Astrocyte (in vitro differentiated cells and primary cell): ENCODE measurements around the gene MICU2. TPM values are rescaled to one million over a fixed set of nuclear protein-coding genes. Genes with fewer than 3 reads are reported as not detected.

Experiments used
- DNase-seq: peaks from one replicate; pipeline ENCODE4 v3.0.0-alpha.2; 2010; ENCODE audit warnings: low read depth
- FAIRE-seq: peaks from 2 replicates; lab custom pipeline; 2011; peaks lifted over from hg19 to GRCh38; lab: Jason Lieb, UNC
- H2AFZ ChIP-seq: 2 replicates; pipeline ENCODE4 v1.6.0; 2012; ENCODE audit warnings: low read depth, low read length, inconsistent platforms
- H3K27ac ChIP-seq: 2 replicates; pipeline ENCODE4 v1.5.1; 2011; ENCODE audit warnings: low read depth, low read length, inconsistent platforms
- H3K27me3 ChIP-seq: 2 replicates; pipeline ENCODE4 v1.6.0; 2011; ENCODE audit warnings: low read length, inconsistent platforms; ENCODE audit not compliant: insufficient read depth
- H3K36me3 ChIP-seq: 2 replicates; pipeline ENCODE4 v1.5.1; 2011; ENCODE audit warnings: low read length, inconsistent platforms; ENCODE audit not compliant: insufficient read depth
- H3K4me1 ChIP-seq: 2 replicates; pipeline ENCODE4 v1.5.1; 2011; ENCODE audit warnings: low read length, inconsistent platforms; ENCODE audit not compliant: insufficient read depth
- H3K4me2 ChIP-seq: 2 replicates; pipeline ENCODE4 v1.6.0; 2012; ENCODE audit warnings: low read length, inconsistent platforms
- H3K4me3 ChIP-seq: 2 replicates; pipeline ENCODE4 v1.5.1; 2011; ENCODE audit warnings: low read depth, mild to moderate bottlenecking, low read length, inconsistent platforms; ENCODE audit not compliant: insufficient read depth
- H3K79me2 ChIP-seq: 2 replicates; pipeline ENCODE4 v1.6.0; 2012; ENCODE audit warnings: mild to moderate bottlenecking, low read length, inconsistent platforms; ENCODE audit not compliant: insufficient read depth
- H3K9ac ChIP-seq: 2 replicates; pipeline ENCODE4 v1.6.0; 2012; ENCODE audit warnings: mild to moderate bottlenecking, low read length, inconsistent platforms
- H3K9me3 ChIP-seq: 2 replicates; pipeline ENCODE4 v1.5.1; 2012; ENCODE audit warnings: low read depth, mild to moderate bottlenecking, low read length, inconsistent platforms; ENCODE audit not compliant: insufficient read depth
- H4K20me1 ChIP-seq: 2 replicates; pipeline ENCODE4 v1.6.0; 2012; ENCODE audit warnings: low read length, inconsistent platforms; ENCODE audit not compliant: insufficient read depth
- H3K27ac Mint-ChIP-seq: one replicate; pipeline ENCODE4 v1.8.0; 2021; ENCODE audit warnings: mild to moderate bottlenecking, mixed read lengths; ENCODE audit not compliant: unreplicated experiment
- H3K27me3 Mint-ChIP-seq: one replicate; pipeline ENCODE4 v1.8.0; 2021; ENCODE audit warnings: low read depth, mixed read lengths; ENCODE audit not compliant: unreplicated experiment
- H3K36me3 Mint-ChIP-seq: one replicate; pipeline ENCODE4 v1.8.0; 2021; ENCODE audit warnings: low read depth, mixed read lengths; ENCODE audit not compliant: unreplicated experiment
- H3K4me1 Mint-ChIP-seq: one replicate; pipeline ENCODE4 v1.8.0; 2021; ENCODE audit warnings: low read depth, mixed read lengths; ENCODE audit not compliant: unreplicated experiment
- H3K4me3 Mint-ChIP-seq: one replicate; pipeline ENCODE4 v1.8.0; 2021; ENCODE audit warnings: mild to moderate bottlenecking, moderate library complexity, mixed read lengths; ENCODE audit not compliant: unreplicated experiment
- H3K9me3 Mint-ChIP-seq: one replicate; pipeline ENCODE4 v1.8.0; 2021; ENCODE audit warnings: mild to moderate bottlenecking, mixed read lengths; ENCODE audit not compliant: unreplicated experiment
- EZH2 ChIP-seq: IDR thresholded peaks from 2 replicates; pipeline ENCODE4 v1.6.1; 2012; ENCODE audit warnings: mild to moderate bottlenecking, low read length, inconsistent platforms; ENCODE audit not compliant: insufficient read depth
- total RNA-seq: library from RNA; stranded (reverse); gene quantifications from 2 replicates; pipeline ENCODE4 v1.2.1, GENCODE V29; 2021
- TF ChIP-seq, protein P1 (sequence below): IDR thresholded peaks from 2 replicates; pipeline ENCODE4 v1.5.1; 2011; ENCODE audit warnings: low read depth, mild to moderate bottlenecking, inconsistent platforms, low read length, moderate library complexity; ENCODE audit not compliant: insufficient read depth

The MICU2 gene
- total RNA-seq, 1 donor from 2014 or later: 31.8 TPM

DNA sequence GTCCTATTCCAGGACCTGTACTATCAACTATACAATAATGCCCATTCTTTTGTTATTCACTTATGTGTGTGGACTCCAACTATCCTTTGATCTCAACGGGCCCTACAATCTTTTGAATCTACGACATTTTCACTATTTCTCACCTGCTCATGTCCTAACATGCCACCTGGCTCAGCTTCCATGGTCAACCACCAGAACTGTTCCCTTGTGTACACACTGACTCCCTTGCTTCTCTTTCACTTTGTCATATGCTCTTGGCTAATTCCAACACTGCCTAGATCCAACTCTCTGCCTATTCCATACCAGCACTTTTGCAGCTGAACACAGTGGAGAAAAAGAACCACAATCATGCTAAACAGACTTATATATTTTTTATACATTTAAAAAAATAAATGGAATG lies 53.1 kb downstream of the MICU2 start:
- H3K9ac ChIP-seq: no peak overlapping the region
- peaks cover 5% of the 10 kb centered on the region for H4K20me1 ChIP-seq
- no peaks in the 10 kb centered on the region for H3K4me1 ChIP-seq
- no peak for TF ChIP-seq EZH2
- TF ChIP-seq, protein P1, sequence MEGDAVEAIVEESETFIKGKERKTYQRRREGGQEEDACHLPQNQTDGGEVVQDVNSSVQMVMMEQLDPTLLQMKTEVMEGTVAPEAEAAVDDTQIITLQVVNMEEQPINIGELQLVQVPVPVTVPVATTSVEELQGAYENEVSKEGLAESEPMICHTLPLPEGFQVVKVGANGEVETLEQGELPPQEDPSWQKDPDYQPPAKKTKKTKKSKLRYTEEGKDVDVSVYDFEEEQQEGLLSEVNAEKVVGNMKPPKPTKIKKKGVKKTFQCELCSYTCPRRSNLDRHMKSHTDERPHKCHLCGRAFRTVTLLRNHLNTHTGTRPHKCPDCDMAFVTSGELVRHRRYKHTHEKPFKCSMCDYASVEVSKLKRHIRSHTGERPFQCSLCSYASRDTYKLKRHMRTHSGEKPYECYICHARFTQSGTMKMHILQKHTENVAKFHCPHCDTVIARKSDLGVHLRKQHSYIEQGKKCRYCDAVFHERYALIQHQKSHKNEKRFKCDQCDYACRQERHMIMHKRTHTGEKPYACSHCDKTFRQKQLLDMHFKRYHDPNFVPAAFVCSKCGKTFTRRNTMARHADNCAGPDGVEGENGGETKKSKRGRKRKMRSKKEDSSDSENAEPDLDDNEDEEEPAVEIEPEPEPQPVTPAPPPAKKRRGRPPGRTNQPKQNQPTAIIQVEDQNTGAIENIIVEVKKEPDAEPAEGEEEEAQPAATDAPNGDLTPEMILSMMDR: no peak
- H3K9me3 Mint-ChIP-seq: peaks cover 6% of the 10 kb centered on the region
- H3K36me3 Mint-ChIP-seq: peaks cover 4% of the 10 kb centered on the region
- no peak overlapping the region for H3K27ac Mint-ChIP-seq
- no peaks in the 10 kb centered on the region for H3K27me3 Mint-ChIP-seq
- no peaks in the 10 kb centered on the region for H3K9me3 ChIP-seq
- no peak overlapping the region for H3K27ac ChIP-seq
- DNase-seq: no peak
- H3K79me2 ChIP-seq: peaks cover 5% of the 10 kb centered on the region
- no peak overlapping the region for H3K4me3 Mint-ChIP-seq
- peaks cover 2% of the 10 kb centered on the region for H3K36me3 ChIP-seq
- no peak overlapping the region for H2AFZ ChIP-seq
- H3K4me2 ChIP-seq: no peak overlapping the region
- H3K27me3 ChIP-seq: no peaks in the 10 kb centered on the region
- no peak overlapping the region for H3K4me3 ChIP-seq
- peaks cover 4% of the 10 kb centered on the region for H3K4me1 Mint-ChIP-seq
- FAIRE-seq: no peak

DNA sequence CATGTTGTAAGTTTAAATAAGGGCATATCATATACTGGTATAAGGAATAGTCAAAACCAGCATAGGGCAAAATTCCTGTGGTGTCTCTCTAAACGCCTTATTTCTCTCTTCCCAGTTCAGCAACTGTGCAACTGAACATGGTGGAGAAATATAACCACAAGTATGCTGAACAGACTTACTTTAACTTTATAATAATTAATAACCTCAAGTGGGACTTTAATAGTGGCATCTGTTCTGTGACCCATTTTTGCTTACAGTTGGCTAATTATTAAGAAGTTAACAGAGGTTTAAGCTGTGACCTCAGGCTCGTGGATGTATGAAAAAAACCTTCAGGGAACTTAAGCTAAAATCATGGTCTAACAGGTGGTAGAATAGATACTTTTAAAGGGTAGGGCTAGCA lies 54.3 kb downstream of the MICU2 start:
- H3K27ac ChIP-seq: no peak overlapping the region
- Mint-ChIP-seq H3K36me3 (peaks cover 5% of the 10 kb centered on the region), H3K9me3 (peaks cover 6% of the 10 kb centered on the region), H3K4me3 (no peak overlapping the region), H3K4me1 (peaks cover 4% of the 10 kb centered on the region), H3K27me3 (no peaks in the 10 kb centered on the region), H3K27ac (no peak overlapping the region)
- no peak for TF ChIP-seq EZH2
- TF ChIP-seq, protein P1: no peak
- H3K4me2 ChIP-seq: no peak overlapping the region
- H3K4me1 ChIP-seq: no peaks in the 10 kb centered on the region
- DNase-seq (peak; percentile 36), FAIRE-seq (no peak)
- no peaks in the 10 kb centered on the region for H3K9me3 ChIP-seq
- H2AFZ ChIP-seq: no peak overlapping the region
- H3K9ac ChIP-seq: no peak overlapping the region
- H4K20me1 ChIP-seq: peaks cover 5% of the 10 kb centered on the region
- peaks cover 2% of the 10 kb centered on the region for H3K36me3 ChIP-seq
- no peak overlapping the region for H3K4me3 ChIP-seq
- no peaks in the 10 kb centered on the region for H3K27me3 ChIP-seq
- H3K79me2 ChIP-seq: peaks cover 5% of the 10 kb centered on the region

DNA sequence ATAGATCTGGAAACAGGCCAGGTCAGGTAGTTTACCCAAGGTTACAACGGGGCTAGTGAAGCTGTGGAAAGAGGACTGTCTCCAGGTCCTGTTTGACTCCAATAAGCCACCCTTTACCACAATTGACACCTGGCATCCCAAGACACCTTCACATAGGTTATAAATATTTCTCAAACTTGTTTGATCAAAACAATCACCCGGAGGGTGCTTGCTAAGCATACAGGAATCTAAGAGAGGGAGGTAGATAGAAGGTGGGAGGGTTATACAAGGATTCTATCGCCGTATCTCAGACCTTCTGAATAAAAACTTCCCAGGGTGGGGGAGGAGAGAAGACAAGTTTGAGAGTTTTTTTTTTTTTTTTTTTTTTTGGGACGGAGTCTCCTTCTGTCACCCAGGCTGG lies 55.4 kb downstream of the MICU2 start:
- Histone ChIP-seq H3K79me2 (peaks cover 11% of the 10 kb centered on the region), H3K9me3 (no peaks in the 10 kb centered on the region), H3K27ac (no peak overlapping the region), H2AFZ (no peak overlapping the region), H3K4me1 (no peaks in the 10 kb centered on the region), H3K4me3 (no peak overlapping the region), H3K9ac (no peak overlapping the region), H3K27me3 (no peaks in the 10 kb centered on the region), H4K20me1 (peaks cover 11% of the 10 kb centered on the region), H3K4me2 (no peak overlapping the region), H3K36me3 (peaks cover 2% of the 10 kb centered on the region)
- no peak overlapping the region for H3K27ac Mint-ChIP-seq
- no peaks in the 10 kb centered on the region for H3K27me3 Mint-ChIP-seq
- H3K9me3 Mint-ChIP-seq: peaks cover 5% of the 10 kb centered on the region
- DNase-seq (no peak), FAIRE-seq (no peak)
- TF ChIP-seq, protein P1: no peak
- no peak for TF ChIP-seq EZH2
- peaks cover 5% of the 10 kb centered on the region for H3K36me3 Mint-ChIP-seq
- H3K4me3 Mint-ChIP-seq: no peak overlapping the region
- H3K4me1 Mint-ChIP-seq: peaks cover 4% of the 10 kb centered on the region
